Urinary bladder (tissue), 4 donors: Measurements from ENCODE around the gene RHBDL2. TPM values are rescaled to one million over a fixed set of nuclear protein-coding genes. Genes with fewer than 3 reads are reported as not detected.
"Not testable (repeated sequence)": the region's sequence is repeated elsewhere in the genome, so short reads cannot be mapped to it uniquely, and the experiment has no call there.

Experiments used
- DNase-seq: peaks from one replicate; pipeline ENCODE4 v3.0.0-alpha.2; 2015; ENCODE audit errors: extremely low spot score
- H3K27ac ChIP-seq: one replicate; pipeline ENCODE4 v1.5.1; 2013; ENCODE audit warnings: low read depth, mild to moderate bottlenecking, moderate library complexity
- H3K36me3 ChIP-seq: one replicate; pipeline ENCODE4 v1.6.1; 2013; ENCODE audit warnings: mild to moderate bottlenecking, moderate library complexity; ENCODE audit not compliant: insufficient read depth
- H3K4me1 ChIP-seq: one replicate; pipeline ENCODE4 v1.6.1; 2013; ENCODE audit warnings: mild to moderate bottlenecking, moderate library complexity; ENCODE audit not compliant: insufficient read depth
- H3K4me3 ChIP-seq: one replicate; pipeline ENCODE4 v1.5.1; 2013; ENCODE audit warnings: low read depth, low read length
- WGBS: extraction: QIAGEN DNeasy Blood & Tissue Kit; methylation state at CpG from one replicate; pipeline ENCODE4 v1.1.7; 2013; 5-methylcytosine and 5-hydroxymethylcytosine counted together
- polyA plus RNA-seq: library from polyadenylated mRNA; stranded (reverse); fragments of 200-250 nt; gene quantifications from one replicate; pipeline ENCODE4 v1.2.3, GENCODE V29; 2013
- total RNA-seq: library from RNA; depleted of rRNA; stranded (reverse); fragments of >200 nt; gene quantifications from one replicate; pipeline ENCODE4 v1.2.3, GENCODE V29; 2014
- donor health status: healthy with polysubstance abuse.
- donor health status: healthy.

The RHBDL2 gene
- total and polyA plus RNA-seq, 2 donors: 2.9 to 6.3 TPM

- DNase-seq: no peak
- 73% methylated on average over 5 of the region's 5 CpGs for WGBS
- H3K4me3 ChIP-seq: no peak overlapping the region
- no peak overlapping the region for H3K27ac ChIP-seq
- peaks cover 3% of the 10 kb centered on the region for H3K36me3 ChIP-seq
- no peaks in the 10 kb centered on the region for H3K4me1 ChIP-seq
These were observed 23.1 kb downstream of the RHBDL2 start for GRCh38 chr1:38918568-38918967.

DNA sequence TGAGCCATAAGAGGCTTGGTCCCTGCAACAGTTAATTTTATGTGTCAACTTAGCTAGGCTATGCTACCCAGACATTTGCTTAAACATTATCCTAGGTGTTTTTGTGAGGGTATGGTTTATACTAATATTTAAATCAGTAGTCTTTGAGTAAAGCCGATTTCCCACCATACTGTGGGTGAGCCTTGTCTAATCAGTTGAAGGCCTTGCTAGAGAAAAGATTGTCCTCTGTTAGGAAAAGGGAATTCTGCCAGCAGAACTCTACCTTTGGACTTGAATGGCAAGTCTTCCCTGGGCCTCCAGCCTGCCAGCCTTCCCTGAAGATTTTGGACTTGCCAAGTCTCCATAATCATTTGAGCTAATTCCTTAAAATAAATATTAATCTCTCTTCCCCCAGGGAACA, 23.9 kb downstream of the RHBDL2 start:
- no peak for DNase-seq
- H3K4me3 ChIP-seq: no peak overlapping the region
- no peak overlapping the region for H3K27ac ChIP-seq
- H3K4me1 ChIP-seq: no peaks in the 10 kb centered on the region
- WGBS: 93% methylated on average over 1 of the region's 1 CpG
- H3K36me3 ChIP-seq: peaks cover 3% of the 10 kb centered on the region

DNA sequence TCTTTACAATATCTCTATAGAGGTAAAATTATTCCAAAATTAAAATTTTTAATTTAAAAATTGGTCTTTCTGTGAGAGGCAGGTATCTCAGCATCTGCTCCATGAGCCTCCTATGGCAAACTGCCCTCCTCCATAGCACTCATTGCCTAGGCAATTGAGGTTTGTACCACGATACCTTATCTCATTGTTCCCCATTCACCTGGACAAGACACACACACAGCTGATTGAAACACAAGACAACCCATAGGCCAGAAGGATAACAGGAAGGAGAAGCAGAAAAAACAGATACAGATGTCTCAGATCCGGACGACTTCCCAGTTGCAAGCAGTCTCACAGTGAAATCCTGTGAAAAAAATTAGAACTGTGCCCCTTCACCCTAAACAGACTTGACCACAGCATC, 24.3 kb downstream of the RHBDL2 start:
- H3K36me3 ChIP-seq: peaks cover 3% of the 10 kb centered on the region
- WGBS: 93% methylated on average over 3 of the region's 3 CpGs
- no peak overlapping the region for H3K27ac ChIP-seq
- H3K4me1 ChIP-seq: no peaks in the 10 kb centered on the region
- no peak for DNase-seq
- H3K4me3 ChIP-seq: no peak overlapping the region

DNA sequence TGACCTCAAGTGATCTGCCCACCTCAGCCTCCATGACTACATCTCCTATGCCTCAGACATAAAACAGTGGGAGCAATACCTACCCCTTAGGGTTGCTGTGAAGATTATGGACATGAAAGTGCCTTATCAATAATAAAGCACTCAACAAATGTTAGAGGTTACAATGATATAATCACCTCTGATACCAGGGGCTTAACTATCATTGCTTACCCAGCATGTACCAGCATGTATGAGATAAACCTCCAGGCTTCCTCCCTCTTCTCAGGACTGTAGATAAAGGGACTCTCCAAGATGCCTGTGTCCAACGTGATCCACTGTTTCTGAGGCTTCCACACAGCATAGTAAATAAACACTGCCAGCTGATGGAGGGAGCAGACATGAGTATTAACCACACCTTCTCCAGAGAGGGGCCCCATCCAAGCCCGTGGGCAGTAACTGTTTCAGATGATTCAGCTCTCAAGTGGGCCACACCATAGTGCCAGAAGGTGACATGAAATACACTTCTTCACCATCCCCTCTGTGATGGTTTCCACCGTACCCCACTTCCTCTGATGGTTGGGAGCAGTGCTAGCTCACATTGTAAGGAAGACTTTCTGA, 26.2 kb downstream of the RHBDL2 start:
- no peak overlapping the region for H3K27ac ChIP-seq
- H3K4me3 ChIP-seq: no peak overlapping the region
- no peaks in the 10 kb centered on the region for H3K4me1 ChIP-seq
- H3K36me3 ChIP-seq: peaks cover 3% of the 10 kb centered on the region
- 53% methylated on average over 3 of the region's 3 CpGs for WGBS
- no peak for DNase-seq

DNA sequence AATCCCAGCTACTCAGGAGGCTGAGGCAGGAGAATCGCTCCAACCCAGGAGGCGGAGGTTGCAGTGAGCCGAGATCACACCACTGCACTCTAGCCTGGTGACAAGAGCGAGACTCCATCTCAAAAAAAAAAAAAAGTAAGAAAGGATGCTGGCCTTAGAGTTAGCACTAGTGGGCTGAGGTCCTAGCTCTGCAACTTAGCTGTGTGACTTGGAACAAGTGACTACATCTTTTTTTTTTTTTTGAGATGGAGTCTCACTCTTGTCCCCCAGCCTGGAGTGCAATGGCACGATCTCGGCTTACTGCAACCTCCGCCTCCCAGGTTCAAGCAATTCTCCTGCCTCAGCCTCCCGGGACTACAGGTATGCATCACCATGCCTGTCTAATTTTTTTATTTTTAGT, 26.7 kb downstream of the RHBDL2 start:
- not testable (repeated sequence) for H3K27ac ChIP-seq, H3K4me1 ChIP-seq, H3K4me3 ChIP-seq, H3K36me3 ChIP-seq, DNase-seq
- WGBS: 96% methylated on average over 8 of the region's 8 CpGs

- 57% methylated on average over 13 of the region's 13 CpGs for WGBS
- H3K27ac ChIP-seq: no peak overlapping the region
- no peak overlapping the region for H3K4me3 ChIP-seq
- H3K4me1 ChIP-seq: no peaks in the 10 kb centered on the region
- no peaks in the 10 kb centered on the region for H3K36me3 ChIP-seq
- DNase-seq: no peak
These were observed 32.8 kb downstream of the RHBDL2 start for GRCh38 chr1:38908821-38909220.

- DNase-seq: no peak
- H3K4me3 ChIP-seq: no peak overlapping the region
- WGBS: 75% methylated on average over 2 of the region's 2 CpGs
- H3K4me1 ChIP-seq: no peaks in the 10 kb centered on the region
- no peak overlapping the region for H3K27ac ChIP-seq
- no peaks in the 10 kb centered on the region for H3K36me3 ChIP-seq
These were observed 35.6 kb downstream of the RHBDL2 start for GRCh38 chr1:38905985-38906384.

DNA sequence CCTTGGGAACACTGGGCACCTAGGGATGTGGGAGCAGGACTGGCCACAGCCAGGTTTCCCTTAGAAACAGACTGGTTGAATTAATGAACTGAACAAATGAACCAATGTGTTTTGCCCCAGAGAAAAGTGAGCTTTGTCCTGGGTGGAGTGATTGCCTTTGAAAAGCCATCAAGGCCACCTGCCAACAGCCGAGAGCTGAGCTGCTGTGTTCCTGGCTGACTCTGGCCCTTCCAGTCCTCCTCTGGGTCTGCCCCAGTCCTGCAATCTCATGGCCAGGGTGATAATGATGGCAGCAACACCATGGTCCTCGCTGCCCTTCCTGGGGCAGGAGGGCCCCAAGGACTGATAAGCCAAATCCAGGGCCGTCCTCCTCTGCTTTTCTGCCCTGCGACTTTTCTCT, 42.1 kb downstream of the RHBDL2 start:
- WGBS: 75% methylated on average over 4 of the region's 4 CpGs
- no peak overlapping the region for H3K27ac ChIP-seq
- no peaks in the 10 kb centered on the region for H3K4me1 ChIP-seq
- DNase-seq: no peak
- no peaks in the 10 kb centered on the region for H3K36me3 ChIP-seq
- H3K4me3 ChIP-seq: no peak overlapping the region

GRCh38 chr1:38898653-38899230, 42.9 kb downstream of the RHBDL2 start:
- Histone ChIP-seq H3K36me3 (no peaks in the 10 kb centered on the region), H3K4me3 (no peak overlapping the region), H3K4me1 (no peaks in the 10 kb centered on the region), H3K27ac (no peak overlapping the region)
- DNase-seq: no peak

DNA sequence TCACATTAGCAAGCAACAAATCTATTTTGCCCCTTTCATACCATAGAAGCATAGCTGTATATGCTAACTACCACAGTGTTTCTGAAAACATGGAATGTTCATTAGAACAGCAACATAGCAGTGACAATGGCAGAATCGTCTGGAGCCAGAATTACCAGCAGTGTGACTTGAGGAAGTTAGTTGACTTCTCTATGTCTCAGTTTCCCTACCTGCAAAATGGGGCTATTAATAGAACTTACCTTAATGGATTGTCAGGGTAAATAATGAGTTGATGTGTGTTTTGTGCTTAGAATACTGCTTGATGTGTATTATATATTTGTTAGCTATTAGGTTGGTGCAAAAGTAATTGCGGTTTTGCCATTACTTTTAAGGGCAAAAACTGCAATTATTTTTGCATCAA, 45.5 kb downstream of the RHBDL2 start:
- no peak for DNase-seq
- H3K4me1 ChIP-seq: no peaks in the 10 kb centered on the region
- 91% methylated on average over 2 of the region's 2 CpGs for WGBS
- no peak overlapping the region for H3K27ac ChIP-seq
- H3K4me3 ChIP-seq: no peak overlapping the region
- peaks cover 2% of the 10 kb centered on the region for H3K36me3 ChIP-seq

- H3K27ac ChIP-seq: no peak overlapping the region
- 84% methylated on average over 1 of the region's 1 CpG for WGBS
- no peaks in the 10 kb centered on the region for H3K4me1 ChIP-seq
- no peak overlapping the region for H3K4me3 ChIP-seq
- peaks cover 2% of the 10 kb centered on the region for H3K36me3 ChIP-seq
- DNase-seq: no peak
These were observed 48.7 kb downstream of the RHBDL2 start for GRCh38 chr1:38892976-38893375.

- Histone ChIP-seq H3K4me3 (no peak overlapping the region), H3K36me3 (peaks cover 2% of the 10 kb centered on the region), H3K27ac (no peak overlapping the region), H3K4me1 (no peaks in the 10 kb centered on the region)
- 96% methylated on average over 1 of the region's 1 CpG for WGBS
- DNase-seq: no peak
These were observed 49.9 kb downstream of the RHBDL2 start for GRCh38 chr1:38891753-38892152.

- DNase-seq: no peak
- H3K4me1 ChIP-seq: no peaks in the 10 kb centered on the region
- H3K27ac ChIP-seq: no peak overlapping the region
- peaks cover 2% of the 10 kb centered on the region for H3K36me3 ChIP-seq
- WGBS: 64% methylated on average over 5 of the region's 5 CpGs
- no peak overlapping the region for H3K4me3 ChIP-seq
These were observed 52.0 kb downstream of the RHBDL2 start for GRCh38 chr1:38889589-38889988.

DNA sequence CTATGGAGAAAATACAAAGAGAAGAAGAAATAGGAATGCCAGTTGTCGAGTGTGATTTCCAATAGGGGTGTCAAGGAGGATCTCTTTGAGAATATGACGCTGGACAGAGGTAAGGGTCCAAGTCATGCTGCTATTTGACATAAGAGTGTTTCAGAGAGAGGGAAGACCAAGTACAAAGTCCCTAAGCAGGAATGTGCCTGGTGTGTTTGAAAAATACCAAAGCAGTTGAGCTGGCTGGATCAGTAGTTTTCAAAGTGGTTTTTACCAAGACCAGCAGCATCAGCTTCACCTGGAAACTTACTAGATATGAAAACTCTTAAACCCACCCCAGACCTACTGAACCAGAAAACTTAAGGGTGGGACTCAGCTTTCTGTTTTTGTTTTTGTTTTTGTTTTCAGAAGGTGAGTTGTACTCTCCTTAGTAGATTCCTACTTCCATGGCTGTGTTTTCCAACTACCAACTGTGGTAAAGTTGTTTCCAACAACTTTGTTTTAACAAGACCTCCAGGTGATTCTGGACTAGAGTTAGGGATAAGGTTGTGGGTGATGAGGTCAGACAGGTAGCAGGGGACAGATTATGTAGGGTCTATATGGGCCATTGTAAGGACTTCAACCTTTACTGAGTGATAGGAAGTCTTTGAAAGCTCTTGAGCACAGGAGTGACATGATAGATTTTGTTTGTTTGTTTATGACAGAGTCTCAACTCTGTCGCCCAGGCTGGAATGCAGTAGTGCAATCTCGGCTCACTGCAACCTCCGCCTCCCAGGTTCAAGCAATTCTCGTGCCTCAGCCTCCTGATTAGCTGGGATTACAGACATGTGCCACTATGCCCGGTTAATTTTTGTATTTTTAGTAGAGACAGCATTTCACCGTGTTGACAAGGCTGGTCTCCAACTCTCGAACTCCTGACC, 53.0 kb downstream of the RHBDL2 start:
- H3K4me3 ChIP-seq: no peak overlapping the region
- H3K4me1 ChIP-seq: no peaks in the 10 kb centered on the region
- H3K36me3 ChIP-seq: peaks cover 2% of the 10 kb centered on the region
- H3K27ac ChIP-seq: no peak overlapping the region
- 86% methylated on average over 9 of the region's 9 CpGs for whole genome bisulfite sequencing
- no peak for DNase-seq
